Transverse colon (tissue), 4 donors: ENCODE data around the gene ANGEL1. TPM values are rescaled to one million over a fixed set of nuclear protein-coding genes. Genes with fewer than 3 reads are reported as not detected.

Experiments
- DNase-seq: peaks from one replicate; pipeline ENCODE4 v3.0.0-alpha.2; 2019
- H3K27ac ChIP-seq, 4 donors: fragments of 200-600 bp; sonication (generic); 2 replicates each; pipeline ENCODE4 v1.5.1; 2016 to 2018; ENCODE audit warnings: inconsistent platforms in 4 of 4
- H3K27me3 ChIP-seq: fragments of 200-600 bp; sonication (generic); 2 replicates; pipeline ENCODE4 v1.5.1; 2017; ENCODE audit warnings: inconsistent platforms
- H3K36me3 ChIP-seq, 4 donors: fragments of 200-600 bp; sonication (generic); 2 replicates each; pipeline ENCODE4 v1.5.1; 2017 to 2019; ENCODE audit warnings: inconsistent platforms in 4 of 4
- H3K4me1 ChIP-seq, 4 donors: fragments of 200-600 bp; sonication (generic); 2 replicates each; pipeline ENCODE4 v1.5.1; 2017 to 2020; ENCODE audit warnings: inconsistent platforms in 4 of 4
- H3K4me3 ChIP-seq, 4 donors: fragments of 200-600 bp; sonication (generic); 1 replicate in 1 of 4; 2 replicates in 3 of 4; pipeline versions ENCODE4 v1.5.1 to v1.6.1; 2017 to 2019; ENCODE audit warnings: inconsistent platforms in 4 of 4
- H3K9me3 ChIP-seq, 2 donors: fragments of 200-600 bp; sonication (generic); 2 replicates each; pipeline ENCODE4 v1.5.1; 2017 to 2019; ENCODE audit warnings: inconsistent platforms in 2 of 2
- CTCF ChIP-seq, 5 experiments: fragments of 200-600 bp in 3 of 5; fragments of 450-650 bp in 2 of 5; sonication (generic) in 3 of 5; IDR thresholded peaks; 1 replicate in 2 of 5; 2 replicates in 3 of 5; pipeline ENCODE4 v1.5.1; 2016 to 2017; ENCODE audit warnings: antibody characterized with exemption in 5 of 5, inconsistent platforms in 3 of 5, mild to moderate bottlenecking in 2 of 5, moderate library complexity in 1 of 5
- EP300 ChIP-seq: sonication (generic); formaldehyde crosslinking; IDR thresholded peaks from one replicate; pipeline ENCODE4 v1.6.1; 2017; ENCODE audit warnings: antibody characterized with exemption, low read depth
- POLR2A ChIP-seq: fragments of 450-650 bp; IDR thresholded peaks from one replicate; pipeline ENCODE4 v1.6.1; 2016; ENCODE audit warnings: antibody characterized with exemption, mild to moderate bottlenecking, moderate library complexity
- POLR2AphosphoS5 ChIP-seq, 3 donors: sonication (generic); formaldehyde crosslinking; IDR thresholded peaks; one replicate each; pipeline ENCODE4 v1.6.1; 2016; ENCODE audit warnings: antibody characterized with exemption in 3 of 3
- WGBS, 2 donors: methylation state at CpG; one replicate each; pipeline ENCODE4 v1.1.5; 2018; ENCODE audit warnings: low coverage in 1 of 2; 5-methylcytosine and 5-hydroxymethylcytosine counted together
- in situ Hi-C, 4 donors: fragments of 200-750 bp; cut with MboI; loops; one replicate each; pipeline versions ENCODE4 v1.15.0 to v1.15.1; 2017; ENCODE audit warnings: low sequenced_read_pairs in 3 of 4, low pct_ligation_motif_present in 1 of 4, low pct_unique_long_range_greater_than_20kb in 1 of 4
- intact Hi-C: fragments of 100-400 bp; cut with DNase I; formaldehyde crosslinking; loops from one replicate; pipeline ENCODE4 v1.15.1; 2023; ENCODE audit warnings: low total_unique reads
- total RNA-seq, 4 donors: library from RNA; depleted of rRNA; stranded (reverse); fragments of >200 nt; gene quantifications; one replicate each; pipeline ENCODE4 v1.1.0, GENCODE V29; 2016

The ANGEL1 gene
- total RNA-seq, 4 donors from 2014 or later: 8.9 to 17.5 (median 10.0) TPM

- Histone ChIP-seq H3K36me3 (peaks cover 0 to 12% (median 6%) of the 10 kb centered on the region in 4 donors), H3K27me3 (no peaks in the 10 kb centered on the region), H3K27ac (peak overlapping the region; percentile 86 to 94 (median 90)), H3K9me3 (no peaks in the 10 kb centered on the region), H3K4me1 (peaks cover 3 to 23% (median 13%) of the 10 kb centered on the region in 4 donors), H3K4me3 (peak overlapping the region in 2 of 4 donors; percentile 84 to 89)
- in situ Hi-C loops: no loop called here
- peak; percentile 27 for DNase-seq
- intact Hi-C loops: no loop called here
- WGBS, 2 donors: 7 to 8% methylated on average over 6 to 9 of the region's 9 CpGs
- TF ChIP-seq POLR2AphosphoS5 (IDR thresholded peaks at IDR 0.05): no peak
- TF ChIP-seq CTCF (IDR thresholded peaks at IDR 0.05): peak in 3 of 5 experiments; percentile 17 to 28 (median 25)
Observed at GRCh38 chr14:76810953-76811400, 1.7 kb downstream of the ANGEL1 start.

GRCh38 chr14:76810525-76810924 is 2.2 kb downstream of the ANGEL1 start:
- peak overlapping the region in 3 of 4 donors; percentile 86 to 92 (median 89) for H3K27ac ChIP-seq
- in situ Hi-C loops (no loop called here), intact Hi-C loops (no loop called here)
- TF ChIP-seq POLR2A (no peak), POLR2AphosphoS5 (IDR thresholded peaks at IDR 0.05) (no peak), CTCF (IDR thresholded peaks at IDR 0.05) (no peak), EP300 (no peak)
- no peaks in the 10 kb centered on the region for H3K9me3 ChIP-seq
- no peaks in the 10 kb centered on the region for H3K27me3 ChIP-seq
- 23 to 31% methylated on average over 3 of the region's 3 CpGs for WGBS, 2 donors
- peaks cover 0 to 15% (median 6%) of the 10 kb centered on the region in 4 donors for H3K36me3 ChIP-seq
- H3K4me3 ChIP-seq: peak overlapping the region in 2 of 4 donors; percentile 84 to 89
- peaks cover 3 to 23% (median 13%) of the 10 kb centered on the region in 4 donors for H3K4me1 ChIP-seq
- DNase-seq: no peak

- peaks cover 0 to 25% (median 6%) of the 10 kb centered on the region in 4 donors for H3K36me3 ChIP-seq
- no peaks in the 10 kb centered on the region for H3K9me3 ChIP-seq
- TF ChIP-seq POLR2A: no peak
- TF ChIP-seq POLR2AphosphoS5 (IDR thresholded peaks at IDR 0.05): no peak
- TF ChIP-seq EP300: no peak
- no peak for TF ChIP-seq CTCF (IDR thresholded peaks at IDR 0.05)
- WGBS, 2 donors: 93% methylated on average over 4 of the region's 4 CpGs; no CpG with 5 or more reads in 1 of the 2 donors
- intact Hi-C loops (no loop called here), in situ Hi-C loops (no loop called here)
- no peaks in the 10 kb centered on the region for H3K27me3 ChIP-seq
- H3K27ac ChIP-seq: no peak overlapping the region
- no peak overlapping the region for H3K4me3 ChIP-seq
- peaks cover 3 to 23% (median 13%) of the 10 kb centered on the region in 4 donors for H3K4me1 ChIP-seq
- no peak for DNase-seq
Observed at GRCh38 chr14:76808990-76809389, 3.7 kb downstream of the ANGEL1 start.

GRCh38 chr14:76808011-76808410 is 4.7 kb downstream of the ANGEL1 start:
- in situ Hi-C loops: no loop called here
- intact Hi-C loops: no loop called here

More at GRCh38 chr14:76808011-76808410, 4.7 kb downstream of the ANGEL1 start:
- Histone ChIP-seq H3K4me1 (peaks cover 3 to 19% (median 13%) of the 10 kb centered on the region in 4 donors), H3K4me3 (no peak overlapping the region), H3K27ac (no peak overlapping the region), H3K9me3 (no peaks in the 10 kb centered on the region), H3K36me3 (peaks cover 0 to 30% (median 11%) of the 10 kb centered on the region in 4 donors), H3K27me3 (no peaks in the 10 kb centered on the region)
- WGBS, 2 donors: 83% methylated on average over 1 of the region's 1 CpG; no CpG with 5 or more reads in 1 of the 2 donors
- TF ChIP-seq EP300 (no peak), POLR2AphosphoS5 (IDR thresholded peaks at IDR 0.05) (no peak), POLR2A (no peak), CTCF (IDR thresholded peaks at IDR 0.05) (no peak)
- DNase-seq: no peak
